NOMO-1 treated with dmso at 0.1 percent for 144 hours (cell line): Measurements from ENCODE around the gene IL18R1.

ENCODE experiments used
- DNase-seq: peaks from one replicate; lab custom pipeline; 2025; ENCODE audit not compliant: unreplicated experiment; lab: John Stamatoyannopoulos, UW

IL18R1 gene

GRCh38 chr2:102387763-102388546 is 32.4 kb downstream of the IL18R1 start:
- no peak for DNase-seq

- DNase-seq: no peak
Observed at GRCh38 chr2:102391565-102391964, 36.0 kb downstream of the IL18R1 start.

GRCh38 chr2:102392096-102392495 is 36.5 kb downstream of the IL18R1 start:
- DNase-seq: no peak

- DNase-seq: no peak
Observed at GRCh38 chr2:102392942-102393341, 37.3 kb downstream of the IL18R1 start.

GRCh38 chr2:102396012-102396411 is 40.4 kb downstream of the IL18R1 start:
- DNase-seq: no peak

DNA sequence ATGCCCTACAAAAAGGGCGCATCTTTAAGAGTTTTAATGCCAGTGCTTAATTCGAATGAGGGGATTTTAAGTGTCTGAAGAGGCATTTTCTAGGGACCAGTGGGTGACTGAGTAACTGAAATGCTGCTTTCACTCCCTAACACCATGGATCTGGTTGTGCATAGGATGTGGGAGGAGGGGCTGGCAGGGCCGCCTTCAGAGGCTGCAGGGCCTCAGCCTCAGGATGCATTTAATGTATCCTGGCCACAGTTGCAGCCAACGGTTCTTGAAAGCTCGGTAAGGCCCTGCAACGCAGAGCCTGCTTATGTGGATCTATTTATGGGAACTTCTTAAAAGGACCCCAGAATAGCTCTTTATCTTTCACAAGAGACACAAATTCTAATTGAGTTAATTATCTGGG is 41.6 kb downstream of the IL18R1 start:
- peak; percentile 79 for DNase-seq

- DNase-seq: peak; percentile 59
Observed at GRCh38 chr2:102399499-102400141, 44.0 kb downstream of the IL18R1 start.

DNA sequence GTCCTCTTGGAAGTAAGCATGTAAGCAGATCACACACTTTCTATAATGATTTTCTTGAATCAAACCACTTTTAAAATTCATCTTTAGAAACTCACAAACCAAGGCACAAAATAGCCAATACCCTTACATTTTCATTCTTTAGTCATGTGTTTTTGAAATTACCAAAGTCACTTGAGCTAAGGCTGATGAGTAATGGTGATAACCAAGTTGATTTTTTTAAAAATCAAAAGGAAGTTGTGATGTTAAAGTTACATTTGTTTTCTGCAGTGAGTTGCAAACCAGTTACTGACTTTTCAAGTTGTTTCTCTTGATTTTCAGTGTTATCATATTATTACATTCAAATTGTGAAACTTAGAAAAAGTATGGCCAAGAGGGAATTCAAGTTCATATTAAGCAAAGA is 45.9 kb downstream of the IL18R1 start:
- DNase-seq: no peak

DNA sequence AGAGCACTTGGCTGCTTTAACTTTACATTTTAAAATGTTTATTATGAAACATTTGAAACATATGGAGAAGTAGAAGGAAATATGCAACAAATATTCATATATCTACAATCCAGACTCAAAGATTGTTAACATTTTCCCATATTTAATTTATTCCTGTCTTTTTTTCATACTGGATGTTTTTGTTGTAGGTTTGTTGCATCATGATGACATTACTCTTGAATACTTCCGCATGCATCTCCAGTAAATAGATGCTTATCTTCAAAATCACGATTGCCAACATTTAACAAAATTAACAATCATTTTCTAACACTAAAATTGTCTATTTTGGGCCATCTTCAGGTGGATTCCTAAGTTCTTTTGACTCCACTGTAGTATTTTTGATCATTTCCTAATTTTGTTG is 46.3 kb downstream of the IL18R1 start:
- no peak for DNase-seq

DNA sequence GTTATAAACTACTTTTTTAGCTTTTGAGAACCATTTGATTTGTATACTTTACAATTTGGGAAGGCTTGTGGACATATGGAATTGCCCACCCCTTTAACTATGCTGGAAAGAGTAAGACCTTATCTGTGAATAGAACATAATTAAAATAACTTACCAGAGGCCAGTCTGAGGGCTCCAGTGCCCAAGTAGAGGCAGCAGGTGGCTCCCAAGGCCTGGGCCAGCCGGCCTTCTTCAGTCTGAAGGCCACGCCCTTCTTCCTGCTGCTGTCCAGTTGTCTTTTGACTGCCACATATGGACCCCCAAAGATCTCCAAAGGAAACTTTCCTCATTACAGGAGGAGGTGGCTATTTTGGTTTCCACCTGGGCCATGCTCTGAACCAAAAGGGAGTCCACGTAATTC is 55.4 kb downstream of the IL18R1 start:
- no peak for DNase-seq

GRCh38 chr2:102412199-102412598 is 56.6 kb downstream of the IL18R1 start:
- DNase-seq: no peak

DNA sequence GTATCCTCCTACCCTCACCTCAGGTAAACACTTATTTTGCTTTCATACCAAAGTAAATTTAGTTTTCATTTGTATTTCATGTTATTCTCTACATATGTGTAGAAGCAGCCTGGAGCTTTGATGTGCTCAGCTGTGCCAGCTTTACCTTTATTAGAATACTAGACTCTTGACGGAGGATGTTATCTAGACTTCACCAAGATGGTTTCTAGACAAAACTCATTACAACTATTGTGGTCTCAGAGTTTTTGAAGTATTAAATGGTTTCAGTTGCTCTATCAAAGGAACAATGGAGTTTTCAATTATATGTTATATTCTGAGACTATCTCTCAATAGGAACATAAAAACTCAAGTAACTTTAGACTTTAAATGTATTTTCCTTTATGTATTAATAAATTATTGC is 62.4 kb downstream of the IL18R1 start:
- no peak for DNase-seq

DNA sequence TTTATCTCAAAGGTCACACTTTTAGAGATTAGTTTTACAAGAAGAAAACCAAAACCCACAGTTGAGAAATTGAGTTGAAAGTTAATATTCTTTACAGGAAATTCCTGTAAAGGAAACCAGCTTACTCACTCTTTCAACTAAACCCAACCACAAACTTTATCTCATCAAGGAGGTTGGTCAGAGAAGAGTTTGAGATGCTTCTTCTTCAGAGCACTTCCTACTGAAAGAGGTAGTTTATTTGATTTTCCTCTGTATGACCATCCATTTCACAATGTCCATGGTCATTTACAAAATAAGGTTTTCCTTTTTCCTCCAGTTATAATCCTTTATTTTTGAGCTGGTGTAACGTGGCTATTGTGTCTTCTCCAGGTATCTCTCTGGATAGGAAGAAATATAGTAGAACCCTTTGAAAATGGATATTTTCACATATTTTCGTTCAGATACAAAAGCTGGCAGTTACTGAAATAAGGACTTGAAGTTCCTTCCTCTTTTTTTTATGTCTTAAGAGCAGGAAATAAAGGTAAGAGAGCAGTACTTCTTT is 62.9 kb downstream of the IL18R1 start:
- peak; percentile 78 for DNase-seq

GRCh38 chr2:102420290-102420689 is 64.7 kb downstream of the IL18R1 start:
- no peak for DNase-seq

GRCh38 chr2:102421890-102422759 is 66.5 kb downstream of the IL18R1 start:
- no peak for DNase-seq

- peak; percentile 26 for DNase-seq
Observed at GRCh38 chr2:102422910-102423309, 67.3 kb downstream of the IL18R1 start, which contains the start of gene IL18RAP. IL18RAP (plus strand) TSS chr2:102423160; CDS start chr2:102423278, 118 bp downstream.

DNA sequence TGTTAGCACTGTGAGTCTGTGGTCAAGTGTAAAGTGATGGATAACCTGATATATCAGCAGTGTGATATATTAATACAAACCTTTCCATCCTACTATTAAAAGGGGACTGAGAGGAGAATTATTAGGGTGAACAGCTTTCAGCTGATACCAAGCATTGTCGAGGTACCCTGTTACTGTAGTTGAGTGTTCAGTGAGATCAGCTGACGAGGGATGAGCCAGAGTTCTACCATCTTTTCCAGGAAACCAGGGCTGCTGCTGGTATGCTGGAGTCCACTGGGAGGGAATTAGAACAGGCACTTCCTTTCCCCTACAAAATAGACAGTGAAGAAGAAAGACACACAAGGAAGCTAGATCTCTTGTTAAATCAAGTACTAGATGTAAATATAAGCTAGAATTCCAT is 67.8 kb downstream of the IL18R1 start:
- DNase-seq: no peak

DNA sequence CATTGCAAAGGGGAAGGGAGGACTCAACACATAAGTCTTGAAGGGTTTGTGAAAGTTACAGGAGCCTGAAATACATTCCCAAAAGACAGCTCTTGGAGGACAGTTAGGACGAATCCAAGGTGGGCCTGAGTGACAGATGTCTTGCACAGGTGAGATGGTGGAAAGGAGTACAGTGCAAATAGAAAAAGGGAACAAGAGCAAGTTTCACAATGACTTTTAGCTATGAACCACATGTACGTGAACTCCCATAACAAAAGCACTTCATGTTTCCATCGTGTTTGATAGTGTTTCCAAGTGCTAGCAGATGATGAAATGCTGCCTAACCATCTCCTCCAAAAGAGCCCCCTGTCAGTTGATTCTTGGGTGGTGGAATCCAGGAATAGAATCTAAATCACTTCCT is 69.2 kb downstream of the IL18R1 start:
- DNase-seq: peak; percentile 54

DNA sequence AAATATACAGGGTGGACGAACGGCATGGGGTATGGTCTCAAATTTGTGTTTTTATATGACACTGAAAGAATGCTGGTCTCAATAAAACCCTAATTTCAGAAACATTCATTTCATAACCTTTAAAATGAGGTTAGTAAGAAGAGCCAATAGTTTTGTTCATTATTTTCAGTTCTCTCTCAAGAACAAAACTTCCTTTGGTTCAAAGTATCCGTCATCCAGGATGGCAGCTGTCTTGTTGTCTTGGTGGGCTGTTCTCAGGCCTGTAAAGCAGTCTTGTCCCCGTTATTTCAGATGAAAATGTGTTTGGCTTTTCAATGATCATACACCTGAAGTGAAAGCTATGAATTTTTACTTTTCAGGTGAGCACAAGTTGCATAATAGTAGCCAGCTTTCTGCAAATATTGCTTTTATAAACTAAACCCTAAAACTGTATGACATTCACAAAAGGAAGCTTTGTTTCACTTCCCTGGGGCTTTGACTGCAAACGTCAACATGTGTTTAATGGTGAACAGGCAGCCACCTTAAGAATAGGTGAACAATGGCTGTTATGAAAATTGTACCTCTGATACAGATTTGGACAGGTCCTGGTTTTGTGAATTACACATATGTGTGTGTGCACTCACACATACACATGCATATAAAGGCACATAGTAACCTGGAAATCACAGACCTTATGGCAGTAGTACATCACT is 70.0 kb downstream of the IL18R1 start:
- DNase-seq: no peak

GRCh38 chr2:102427249-102427648 is 71.7 kb downstream of the IL18R1 start:
- DNase-seq: no peak

GRCh38 chr2:102428573-102428972 is 73.0 kb downstream of the IL18R1 start:
- DNase-seq: no peak
